Measurements from ENCODE around the gene BCL2L13.

DNA sequence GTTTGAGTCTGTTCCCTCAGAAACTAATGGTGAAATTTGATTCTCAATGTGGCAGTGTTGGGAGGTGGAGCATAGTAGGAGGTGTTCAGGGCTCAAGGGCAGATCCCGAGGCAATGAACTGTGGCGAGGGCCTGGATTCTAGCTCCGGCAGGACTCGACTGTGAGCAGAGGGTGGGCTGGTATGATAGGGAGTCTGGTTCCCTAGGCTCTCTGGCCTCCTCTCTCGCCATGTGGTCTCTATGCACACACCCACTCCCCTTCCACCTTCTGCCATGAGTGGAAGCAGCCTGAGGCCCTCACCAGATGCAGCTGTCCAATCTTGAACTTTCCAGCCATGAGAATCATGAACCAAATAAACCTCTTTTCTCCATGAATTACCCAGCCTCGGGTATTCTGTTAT is 42.3 kb upstream of the BCL2L13 start:
- TF ChIP-seq, protein P1, sequence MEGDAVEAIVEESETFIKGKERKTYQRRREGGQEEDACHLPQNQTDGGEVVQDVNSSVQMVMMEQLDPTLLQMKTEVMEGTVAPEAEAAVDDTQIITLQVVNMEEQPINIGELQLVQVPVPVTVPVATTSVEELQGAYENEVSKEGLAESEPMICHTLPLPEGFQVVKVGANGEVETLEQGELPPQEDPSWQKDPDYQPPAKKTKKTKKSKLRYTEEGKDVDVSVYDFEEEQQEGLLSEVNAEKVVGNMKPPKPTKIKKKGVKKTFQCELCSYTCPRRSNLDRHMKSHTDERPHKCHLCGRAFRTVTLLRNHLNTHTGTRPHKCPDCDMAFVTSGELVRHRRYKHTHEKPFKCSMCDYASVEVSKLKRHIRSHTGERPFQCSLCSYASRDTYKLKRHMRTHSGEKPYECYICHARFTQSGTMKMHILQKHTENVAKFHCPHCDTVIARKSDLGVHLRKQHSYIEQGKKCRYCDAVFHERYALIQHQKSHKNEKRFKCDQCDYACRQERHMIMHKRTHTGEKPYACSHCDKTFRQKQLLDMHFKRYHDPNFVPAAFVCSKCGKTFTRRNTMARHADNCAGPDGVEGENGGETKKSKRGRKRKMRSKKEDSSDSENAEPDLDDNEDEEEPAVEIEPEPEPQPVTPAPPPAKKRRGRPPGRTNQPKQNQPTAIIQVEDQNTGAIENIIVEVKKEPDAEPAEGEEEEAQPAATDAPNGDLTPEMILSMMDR (IDR thresholded peaks at IDR 0.05): no peak
- no peak for TF ChIP-seq POLR2A (IDR thresholded peaks at IDR 0.05)
- TF ChIP-seq POLR2AphosphoS5 (IDR thresholded peaks at IDR 0.05): no peak
- no peak for TF ChIP-seq EP300 (IDR thresholded peaks at IDR 0.05)
